AG08395 (cell line): ENCODE results near the gene PLTP.
"Not testable (repeated sequence)": the region's sequence is repeated elsewhere in the genome, so short reads cannot be mapped to it uniquely, and the experiment has no call there.

Experiments
- DNase-seq: peaks from one replicate; pipeline ENCODE4 v3.0.0; 2012; ENCODE audit warnings: mixed read lengths, low spot score

PLTP gene

GRCh38 chr20:45920462-45921336 lies 8.7 kb upstream of the PLTP start:
- no peak for DNase-seq

GRCh38 chr20:45919542-45920399 lies 7.8 kb upstream of the PLTP start:
- no peak for DNase-seq

- DNase-seq = no peak
Observed at GRCh38 chr20:45918779-45919537, 7.0 kb upstream of the PLTP start.

GRCh38 chr20:45918182-45918737 lies 6.3 kb upstream of the PLTP start:
- DNase-seq = no peak

GRCh38 chr20:45917790-45918141 lies 5.8 kb upstream of the PLTP start:
- no peak for DNase-seq

GRCh38 chr20:45913116-45913515 lies 1.2 kb upstream of the PLTP start:
- DNase-seq = no peak

- no peak for DNase-seq
Observed at GRCh38 chr20:45912344-45912682, 358 bp upstream of the PLTP start.

- peak; percentile 99 for DNase-seq
Observed at GRCh38 chr20:45910670-45911485, 1.1 kb downstream of the PLTP start.

- DNase-seq = no peak
Observed at GRCh38 chr20:45909817-45910669, 1.9 kb downstream of the PLTP start.

GRCh38 chr20:45909336-45909808 lies 2.6 kb downstream of the PLTP start:
- no peak for DNase-seq

- no peak for DNase-seq
Observed at GRCh38 chr20:45908084-45908483, 3.9 kb downstream of the PLTP start.

GRCh38 chr20:45907219-45907948 lies 4.6 kb downstream of the PLTP start:
- DNase-seq = no peak

GRCh38 chr20:45905505-45906079 lies 6.4 kb downstream of the PLTP start:
- DNase-seq = peak; percentile 71

- DNase-seq = no peak
Observed at GRCh38 chr20:45904583-45905504, 7.1 kb downstream of the PLTP start.

- DNase-seq = no peak
Observed at GRCh38 chr20:45902199-45902701, 9.7 kb downstream of the PLTP start.

GRCh38 chr20:45901332-45901731 lies 10.6 kb downstream of the PLTP start:
- DNase-seq = not testable (repeated sequence)

GRCh38 chr20:45899046-45899835 lies 12.7 kb downstream of the PLTP start:
- DNase-seq = no peak
